CD8-positive, alpha-beta memory T cell (primary cell): ENCODE results near the gene GNAQ. TPM values are rescaled to one million over a fixed set of nuclear protein-coding genes. Genes with fewer than 3 reads are reported as not detected.

Source experiments
- CTCF ChIA-PET: fragments of 350-600 bp; sonication (Branson Sonifier 250); formaldehyde crosslinking; loops from one replicate; lab custom pipeline; 2021; ENCODE audit warnings: antibody characterized with exemption; lab: Charles Lee
- POLR2A ChIA-PET: fragments of 350-600 bp; sonication (Branson Sonifier 250); formaldehyde crosslinking; loops from one replicate; lab custom pipeline; 2021; ENCODE audit warnings: antibody characterized with exemption; lab: Charles Lee
- DNase-seq, 5 donors: peaks; one replicate each; pipeline versions ENCODE4 v3.0.0 to v3.0.0-alpha.2; 2020 to 2022; ENCODE audit warnings: mixed read lengths in 1 of 5
- H3K27ac ChIP-seq: one replicate; pipeline ENCODE4 v1.7.0; 2013; ENCODE audit warnings: low read depth, mild to moderate bottlenecking, low read length, moderate library complexity
- H3K27me3 ChIP-seq: 2 replicates; pipeline ENCODE4 v1.7.0; 2013; ENCODE audit warnings: low read length, mild to moderate bottlenecking; ENCODE audit not compliant: insufficient read depth, poor library complexity, severe bottlenecking
- H3K36me3 ChIP-seq: 2 replicates; pipeline ENCODE4 v1.7.0; 2013; ENCODE audit warnings: mild to moderate bottlenecking, low read length, moderate library complexity; ENCODE audit not compliant: insufficient read depth
- H3K4me1 ChIP-seq: 2 replicates; pipeline ENCODE4 v1.7.0; 2013; ENCODE audit warnings: mild to moderate bottlenecking, low read length, moderate library complexity; ENCODE audit not compliant: insufficient read depth
- H3K4me3 ChIP-seq: 2 replicates; pipeline ENCODE4 v1.7.0; 2013; ENCODE audit warnings: mild to moderate bottlenecking, low read length
- H3K9me3 ChIP-seq: 2 replicates; pipeline ENCODE4 v1.7.0; 2013; ENCODE audit warnings: mild to moderate bottlenecking, low read length
- H3K27ac Mint-ChIP-seq, 8 donors: one replicate each; pipeline ENCODE4 v1.8.0; 2020 to 2021; ENCODE audit warnings: mixed read lengths in 8 of 8, mild to moderate bottlenecking in 6 of 8, inconsistent platforms in 3 of 8, moderate library complexity in 3 of 8
- H3K27me3 Mint-ChIP-seq, 2 donors: one replicate each; pipeline ENCODE4 v1.8.0; 2020 to 2021; ENCODE audit warnings: mixed read lengths in 2 of 2, mild to moderate bottlenecking in 1 of 2, moderate library complexity in 1 of 2
- H3K36me3 Mint-ChIP-seq, 3 donors: one replicate each; pipeline ENCODE4 v1.8.0; 2020 to 2021; ENCODE audit warnings: mixed read lengths in 3 of 3, inconsistent platforms in 1 of 3, mild to moderate bottlenecking in 1 of 3
- H3K4me1 Mint-ChIP-seq, 3 donors: one replicate each; pipeline ENCODE4 v1.8.0; 2020 to 2021; ENCODE audit warnings: mixed read lengths in 3 of 3, inconsistent platforms in 1 of 3, mild to moderate bottlenecking in 1 of 3
- H3K4me3 Mint-ChIP-seq, 7 donors: one replicate each; pipeline ENCODE4 v1.8.0; 2020 to 2021; ENCODE audit warnings: mixed read lengths in 7 of 7, mild to moderate bottlenecking in 6 of 7, moderate library complexity in 4 of 7, inconsistent platforms in 2 of 7
- H3K9me3 Mint-ChIP-seq, 5 donors: one replicate each; pipeline ENCODE4 v1.8.0; 2020 to 2022; ENCODE audit warnings: mixed read lengths in 5 of 5, mild to moderate bottlenecking in 3 of 5, moderate library complexity in 2 of 5, inconsistent platforms in 1 of 5
- polyA plus RNA-seq: library from polyadenylated mRNA; unstranded; fragments of 300-500 nt; fragmentation: Illumina TruSeq; gene quantifications from one replicate; pipeline ENCODE4 v1.2.3, GENCODE V29; 2021
- total RNA-seq, 2 experiments: library from RNA; stranded (reverse); gene quantifications; one replicate each; pipeline ENCODE4 v1.2.3, GENCODE V29; 2021

Gene GNAQ
- total and polyA plus RNA-seq, 3 experiments from 2014 or later, result 7.5 to 19.8 (median 17.1) TPM

DNA sequence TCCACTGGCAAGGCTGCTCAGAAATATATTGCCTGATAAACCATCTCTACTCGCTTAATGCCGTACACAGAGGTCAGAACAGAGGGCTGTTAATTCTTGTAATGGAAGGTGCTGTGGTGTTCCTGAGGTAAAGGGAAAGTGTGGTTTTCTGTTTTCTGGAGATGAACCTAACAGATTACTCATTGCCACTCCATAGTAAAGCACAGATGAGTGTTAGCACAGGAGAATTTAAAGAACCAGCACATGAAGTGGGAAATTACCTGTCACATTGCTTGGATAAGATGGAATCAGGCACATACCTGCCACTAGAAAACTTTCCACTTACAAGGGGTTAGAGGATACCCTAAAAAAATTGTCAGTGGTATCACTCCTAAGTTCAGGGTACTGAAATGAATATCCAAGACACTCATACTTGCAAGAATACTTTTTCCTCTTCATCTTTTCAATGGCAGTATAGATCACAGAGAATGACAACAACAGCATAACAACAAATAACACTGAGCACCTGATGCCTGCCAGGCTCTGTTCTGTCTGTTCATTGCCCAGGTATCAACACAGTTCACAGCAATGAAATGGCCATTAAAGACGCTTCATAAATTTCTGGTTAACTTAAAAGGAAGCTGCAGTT lies 230.6 kb downstream of the GNAQ start:
- ChIA-PET POLR2A (no interaction called here), CTCF (no interaction called here)
- H3K9me3 Mint-ChIP-seq, result peaks cover 0 to 5% (median 0%) of the 10 kb centered on the region in 5 donors
- H3K4me1 Mint-ChIP-seq, result peaks cover 0 to 5% (median 0%) of the 10 kb centered on the region in 3 donors
- H3K27ac Mint-ChIP-seq, result no peak overlapping the region
- Histone ChIP-seq H3K27me3 (no peaks in the 10 kb centered on the region), H3K27ac (no peak overlapping the region), H3K36me3 (peaks cover 4% of the 10 kb centered on the region), H3K4me1 (no peaks in the 10 kb centered on the region), H3K4me3 (no peak overlapping the region), H3K9me3 (no peaks in the 10 kb centered on the region)
- peaks cover 8 to 23% (median 19%) of the 10 kb centered on the region in 3 donors for H3K36me3 Mint-ChIP-seq
- no peak overlapping the region for H3K4me3 Mint-ChIP-seq
- no peaks in the 10 kb centered on the region for H3K27me3 Mint-ChIP-seq
- DNase-seq, result no peak

DNA sequence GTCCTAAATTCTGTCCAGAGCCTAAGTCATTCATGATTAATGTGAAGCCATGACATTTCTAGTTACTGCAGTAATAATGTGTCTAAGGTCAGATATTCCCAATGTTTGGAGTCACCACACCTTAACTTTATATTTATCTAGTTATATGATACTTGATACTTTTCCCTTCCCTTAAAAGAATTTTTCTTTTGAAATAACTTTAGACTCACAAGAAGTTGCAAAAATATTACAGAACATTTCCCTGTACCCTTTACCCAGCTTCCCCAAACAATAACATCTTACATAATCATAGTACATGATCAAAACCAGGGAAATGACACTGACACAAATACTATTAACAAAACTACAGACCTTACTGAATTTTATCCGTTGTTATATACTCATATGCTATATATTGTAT lies 233.5 kb downstream of the GNAQ start:
- Mint-ChIP-seq H3K4me3 (no peak overlapping the region), H3K36me3 (peaks cover 8 to 40% (median 13%) of the 10 kb centered on the region in 3 donors), H3K4me1 (peaks cover 0 to 5% (median 0%) of the 10 kb centered on the region in 3 donors), H3K9me3 (peaks cover 0 to 5% (median 0%) of the 10 kb centered on the region in 5 donors), H3K27me3 (no peaks in the 10 kb centered on the region), H3K27ac (no peak overlapping the region)
- H3K27me3 ChIP-seq, result no peaks in the 10 kb centered on the region
- ChIA-PET CTCF (no interaction called here), POLR2A (no interaction called here)
- no peaks in the 10 kb centered on the region for H3K4me1 ChIP-seq
- H3K27ac ChIP-seq, result no peak overlapping the region
- H3K4me3 ChIP-seq, result no peak overlapping the region
- H3K36me3 ChIP-seq, result peaks cover 12% of the 10 kb centered on the region
- H3K9me3 ChIP-seq, result no peaks in the 10 kb centered on the region
- no peak for DNase-seq

DNA sequence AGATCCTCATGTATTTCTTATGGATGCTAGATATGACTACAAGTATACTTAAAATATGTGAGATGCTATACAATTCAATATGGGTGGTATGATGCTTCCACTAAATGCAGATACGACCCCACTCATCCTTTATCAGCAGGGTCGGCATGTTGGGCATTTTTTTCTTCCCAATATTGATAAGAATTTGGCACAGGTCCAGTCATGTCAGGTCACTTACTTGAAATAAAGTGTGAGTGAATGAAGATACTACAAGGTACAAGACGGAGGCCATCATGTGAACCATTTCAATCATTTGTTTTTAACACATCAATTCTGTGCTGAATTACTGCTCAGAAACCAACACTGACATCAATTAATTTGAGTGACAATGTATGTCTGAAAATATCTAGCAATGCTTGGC lies 236.6 kb downstream of the GNAQ start:
- H3K4me1 Mint-ChIP-seq, result peaks cover 0 to 5% (median 0%) of the 10 kb centered on the region in 3 donors
- DNase-seq, result no peak
- Histone ChIP-seq H3K27ac (no peak overlapping the region), H3K4me3 (no peak overlapping the region), H3K9me3 (no peaks in the 10 kb centered on the region), H3K4me1 (no peaks in the 10 kb centered on the region), H3K36me3 (peaks cover 11% of the 10 kb centered on the region), H3K27me3 (no peaks in the 10 kb centered on the region)
- H3K36me3 Mint-ChIP-seq, result peaks cover 0 to 40% (median 17%) of the 10 kb centered on the region in 3 donors
- POLR2A ChIA-PET, result no interaction called here
- H3K4me3 Mint-ChIP-seq, result no peak overlapping the region
- no peaks in the 10 kb centered on the region for H3K27me3 Mint-ChIP-seq
- CTCF ChIA-PET, result no interaction called here
- H3K27ac Mint-ChIP-seq, result no peak overlapping the region
- no peaks in the 10 kb centered on the region for H3K9me3 Mint-ChIP-seq

DNA sequence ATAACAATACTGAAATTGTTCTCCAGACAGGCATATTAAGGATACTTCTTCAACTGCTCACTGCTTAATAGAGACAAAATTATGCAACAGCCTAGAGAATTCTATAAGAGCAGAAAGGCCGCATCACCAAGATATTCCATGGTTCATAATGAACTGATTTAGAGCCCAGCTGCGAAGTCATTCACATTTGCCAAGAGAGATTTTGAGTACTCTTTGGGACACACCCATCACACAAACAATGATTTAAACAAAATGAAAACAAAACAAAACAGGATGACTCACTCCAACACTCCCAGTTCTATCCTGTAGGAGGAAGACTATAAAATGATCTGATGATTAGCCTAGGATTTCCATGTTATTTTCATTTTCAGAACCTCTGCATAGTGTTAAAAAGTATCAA lies 237.8 kb downstream of the GNAQ start:
- Mint-ChIP-seq H3K9me3 (no peaks in the 10 kb centered on the region), H3K4me1 (peaks cover 0 to 5% (median 0%) of the 10 kb centered on the region in 3 donors), H3K4me3 (no peak overlapping the region), H3K27ac (no peak overlapping the region), H3K27me3 (no peaks in the 10 kb centered on the region), H3K36me3 (peaks cover 0 to 40% (median 20%) of the 10 kb centered on the region in 3 donors)
- ChIA-PET CTCF (no interaction called here), POLR2A (no interaction called here)
- Histone ChIP-seq H3K36me3 (peaks cover 11% of the 10 kb centered on the region), H3K9me3 (no peaks in the 10 kb centered on the region), H3K27ac (no peak overlapping the region), H3K27me3 (no peaks in the 10 kb centered on the region), H3K4me3 (no peak overlapping the region), H3K4me1 (no peaks in the 10 kb centered on the region)
- DNase-seq, result no peak

DNA sequence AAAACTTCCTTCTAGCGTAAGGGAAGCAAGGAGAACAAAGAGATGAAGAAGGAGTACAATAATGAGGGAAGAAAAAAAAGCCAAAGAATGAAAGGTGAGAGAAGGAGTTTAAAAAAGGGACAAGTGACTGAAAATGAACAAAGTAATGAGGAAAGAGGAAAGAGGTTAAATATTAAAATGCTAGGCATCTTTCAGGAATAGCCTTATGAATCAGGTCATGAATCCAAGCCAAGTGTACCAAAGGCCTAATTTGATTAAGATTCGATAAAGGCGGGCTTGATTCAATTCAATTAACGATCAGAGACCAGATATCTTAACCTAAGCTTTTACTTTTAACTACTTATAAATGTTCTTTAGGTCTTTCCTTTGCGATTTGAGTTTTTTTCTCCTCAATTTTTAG lies 241.7 kb downstream of the GNAQ start:
- peaks cover 0 to 5% (median 0%) of the 10 kb centered on the region in 3 donors for H3K4me1 Mint-ChIP-seq
- CTCF ChIA-PET, result no interaction called here
- Histone ChIP-seq H3K27me3 (no peaks in the 10 kb centered on the region), H3K36me3 (peaks cover 7% of the 10 kb centered on the region), H3K27ac (no peak overlapping the region), H3K4me1 (no peaks in the 10 kb centered on the region), H3K4me3 (no peak overlapping the region), H3K9me3 (no peaks in the 10 kb centered on the region)
- POLR2A ChIA-PET, result no interaction called here
- no peak overlapping the region for H3K4me3 Mint-ChIP-seq
- no peaks in the 10 kb centered on the region for H3K27me3 Mint-ChIP-seq
- no peak for DNase-seq
- peaks cover 0 to 28% (median 14%) of the 10 kb centered on the region in 3 donors for H3K36me3 Mint-ChIP-seq
- no peaks in the 10 kb centered on the region for H3K9me3 Mint-ChIP-seq
- no peak overlapping the region for H3K27ac Mint-ChIP-seq

DNA sequence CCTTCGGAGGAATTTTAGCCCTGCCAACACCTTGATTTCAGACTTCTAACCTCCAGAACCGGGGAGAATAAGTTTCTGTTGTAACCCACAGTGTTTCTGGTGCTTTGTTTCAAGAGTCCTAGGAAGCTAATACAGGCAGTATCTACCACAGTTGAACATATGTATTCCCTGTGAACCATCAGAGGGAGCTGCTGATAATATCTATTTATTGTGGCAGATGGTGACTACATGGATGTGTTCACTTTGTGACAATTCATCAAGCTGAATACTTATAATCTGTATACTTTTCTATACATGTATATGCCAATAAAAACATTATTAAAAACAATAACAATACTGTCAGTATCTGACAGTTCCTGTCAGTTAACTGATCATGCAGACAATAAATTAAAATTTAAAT lies 246.3 kb downstream of the GNAQ start:
- Histone ChIP-seq H3K36me3 (no peaks in the 10 kb centered on the region), H3K27me3 (no peaks in the 10 kb centered on the region), H3K4me3 (no peak overlapping the region), H3K27ac (no peak overlapping the region), H3K4me1 (peaks cover 7% of the 10 kb centered on the region), H3K9me3 (no peaks in the 10 kb centered on the region)
- no peak overlapping the region for H3K4me3 Mint-ChIP-seq
- ChIA-PET POLR2A (no interaction called here), CTCF (no interaction called here)
- no peak for DNase-seq
- H3K36me3 Mint-ChIP-seq, result peaks cover 6 to 11% (median 10%) of the 10 kb centered on the region in 3 donors
- H3K27ac Mint-ChIP-seq, result no peak overlapping the region
- no peaks in the 10 kb centered on the region for H3K9me3 Mint-ChIP-seq
- no peaks in the 10 kb centered on the region for H3K27me3 Mint-ChIP-seq
- H3K4me1 Mint-ChIP-seq, result peaks cover 10 to 15% (median 13%) of the 10 kb centered on the region in 3 donors

DNA sequence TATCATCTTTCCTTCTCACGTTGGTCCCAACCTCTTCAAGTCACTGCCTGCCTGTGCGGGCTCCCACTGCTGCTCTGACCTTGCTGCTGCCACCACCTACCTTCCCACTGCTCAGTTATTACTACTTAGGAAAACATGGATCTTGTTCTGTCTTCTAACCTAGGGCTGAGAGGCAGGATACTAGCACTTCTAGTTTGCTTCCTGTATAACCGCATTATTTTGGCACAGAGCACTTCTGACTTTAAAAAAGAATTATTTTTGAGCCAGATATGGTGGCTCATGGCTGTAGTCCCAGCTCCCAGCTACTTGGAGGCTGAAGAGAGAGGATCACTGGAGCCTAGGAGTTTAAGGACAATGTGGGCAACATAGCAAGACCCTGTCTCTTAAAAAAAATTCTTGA lies 248.1 kb downstream of the GNAQ start:
- H3K36me3 Mint-ChIP-seq, result peaks cover 7 to 10% (median 8%) of the 10 kb centered on the region in 3 donors
- H3K4me3 Mint-ChIP-seq, result no peak overlapping the region
- Histone ChIP-seq H3K4me3 (no peak overlapping the region), H3K27ac (no peak overlapping the region), H3K9me3 (no peaks in the 10 kb centered on the region), H3K4me1 (peaks cover 10% of the 10 kb centered on the region), H3K36me3 (no peaks in the 10 kb centered on the region), H3K27me3 (no peaks in the 10 kb centered on the region)
- H3K27me3 Mint-ChIP-seq, result no peaks in the 10 kb centered on the region
- peak overlapping the region in 2 of 8 donors; percentile 19 to 43 for H3K27ac Mint-ChIP-seq
- no peaks in the 10 kb centered on the region for H3K9me3 Mint-ChIP-seq
- H3K4me1 Mint-ChIP-seq, result peaks cover 26 to 34% (median 31%) of the 10 kb centered on the region in 3 donors
- CTCF ChIA-PET, result no interaction called here
- POLR2A ChIA-PET, result no interaction called here
- DNase-seq, result no peak

DNA sequence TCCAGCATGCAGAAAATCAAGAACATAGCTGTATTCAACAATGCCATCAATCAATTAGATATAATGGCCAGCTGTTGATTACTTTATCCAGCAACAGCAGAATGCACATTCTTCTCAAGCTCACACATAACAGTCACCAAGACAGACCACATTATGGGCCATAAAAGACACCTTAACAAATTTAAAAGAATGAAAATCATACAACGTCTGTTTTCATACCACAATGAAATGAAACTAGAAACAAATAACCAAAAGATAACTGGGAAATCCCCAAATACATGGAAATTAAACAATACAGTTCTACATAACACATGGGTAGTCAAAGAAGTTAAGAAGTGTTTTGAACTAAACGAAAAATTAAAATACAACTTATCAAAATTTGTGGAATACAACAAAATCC lies 252.6 kb downstream of the GNAQ start:
- peaks cover 3 to 20% (median 10%) of the 10 kb centered on the region in 3 donors for H3K36me3 Mint-ChIP-seq
- Histone ChIP-seq H3K36me3 (no peaks in the 10 kb centered on the region), H3K27me3 (no peaks in the 10 kb centered on the region), H3K9me3 (no peaks in the 10 kb centered on the region), H3K4me1 (peaks cover 10% of the 10 kb centered on the region), H3K4me3 (no peak overlapping the region), H3K27ac (no peak overlapping the region)
- peaks cover 0 to 5% (median 2%) of the 10 kb centered on the region in 5 donors for H3K9me3 Mint-ChIP-seq
- ChIA-PET CTCF (no interaction called here), POLR2A (interaction anchor here (0.6 kb wide), 1 partner anchor 254 kb away, joined by 8 read pairs; no protein-coding TSS in a partner anchor)
- peak overlapping the region in 7 of 8 donors; percentile 37 to 89 (median 52) for H3K27ac Mint-ChIP-seq
- DNase-seq, result no peak
- H3K27me3 Mint-ChIP-seq, result no peaks in the 10 kb centered on the region
- peak overlapping the region; percentile 56 to 81 (median 73) for H3K4me3 Mint-ChIP-seq
- peaks cover 29 to 44% (median 35%) of the 10 kb centered on the region in 3 donors for H3K4me1 Mint-ChIP-seq
